Chondrocyte (in vitro differentiated cells): ENCODE results near the gene GNG12. TPM values are rescaled to one million over a fixed set of nuclear protein-coding genes. Genes with fewer than 3 reads are reported as not detected.
A peak's percentile ranks its signal among the peaks of the same experiment; 100 is the strongest.

ENCODE experiments used
- DNase-seq: peaks from one replicate; pipeline ENCODE4 v3.0.0; 2021; ENCODE audit warnings: mixed read lengths, low spot score
- H3K27ac Mint-ChIP-seq: one replicate; pipeline ENCODE4 v1.8.0; 2021; ENCODE audit warnings: mild to moderate bottlenecking, moderate library complexity, mixed read lengths; ENCODE audit not compliant: unreplicated experiment
- H3K27me3 Mint-ChIP-seq: 2 replicates; pipeline ENCODE4 v1.8.0; 2021; ENCODE audit warnings: low read depth, mixed read lengths
- H3K36me3 Mint-ChIP-seq: 2 replicates; pipeline ENCODE4 v1.8.0; 2021; ENCODE audit warnings: low read depth, mixed read lengths
- H3K4me1 Mint-ChIP-seq: 2 replicates; pipeline ENCODE4 v1.8.0; 2021; ENCODE audit warnings: low read depth, mild to moderate bottlenecking, mixed read lengths
- H3K4me3 Mint-ChIP-seq: one replicate; pipeline ENCODE4 v1.8.0; 2021; ENCODE audit warnings: mild to moderate bottlenecking, moderate library complexity, mixed read lengths; ENCODE audit not compliant: unreplicated experiment
- H3K9me3 Mint-ChIP-seq: 2 replicates; pipeline ENCODE4 v1.8.0; 2021; ENCODE audit warnings: low read depth, mixed read lengths
- total RNA-seq: library from RNA; stranded (reverse); gene quantifications from 3 replicates; pipeline ENCODE4 v1.2.1, GENCODE V29; 2021
- TF ChIP-seq, protein P1 (sequence below): fragments of 200-600 bp; sonication (generic); IDR thresholded peaks from 2 replicates; pipeline ENCODE4 v1.5.0; 2021; ENCODE audit warnings: antibody characterized with exemption, mild to moderate bottlenecking, moderate library complexity

GNG12 gene
- total RNA-seq, 1 donor from 2014 or later, result 91.5 TPM

DNA sequence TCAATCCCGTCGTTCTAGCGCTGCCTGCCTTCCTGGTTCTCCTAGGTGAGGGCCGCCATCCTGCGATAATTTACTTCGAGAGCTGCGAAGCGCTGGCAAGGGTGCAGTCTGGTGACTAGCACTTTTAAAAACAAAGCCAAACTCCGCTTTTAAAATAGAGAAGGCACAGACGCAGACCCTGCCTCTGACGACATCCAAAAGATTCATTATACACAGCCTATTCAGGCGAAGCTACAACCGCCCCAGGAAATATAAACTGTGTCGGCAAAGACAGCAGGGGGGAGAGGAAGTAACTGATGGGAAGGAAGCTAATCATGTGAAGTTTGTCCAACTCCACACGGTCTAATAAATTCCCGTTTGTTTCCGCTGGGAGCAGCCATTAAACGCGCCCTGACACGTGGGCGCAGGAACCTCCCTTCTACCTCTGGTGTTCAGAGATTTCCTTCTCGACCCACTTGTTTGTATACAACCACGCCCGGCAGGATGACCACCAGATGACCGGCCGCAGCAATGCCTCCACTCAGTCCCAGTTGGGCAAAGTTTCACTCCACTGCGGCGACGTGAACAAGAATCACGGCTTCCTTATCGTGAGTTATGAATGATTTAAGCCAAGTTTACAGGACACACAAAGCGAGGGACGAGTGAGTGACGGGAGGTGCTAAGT, 1.3 kb downstream of the GNG12 start:
- no peaks in the 10 kb centered on the region for H3K27me3 Mint-ChIP-seq
- DNase-seq, result no peak
- peaks cover 35% of the 10 kb centered on the region for H3K4me1 Mint-ChIP-seq
- no peaks in the 10 kb centered on the region for H3K36me3 Mint-ChIP-seq
- H3K27ac Mint-ChIP-seq, result peak overlapping the region; percentile 95
- H3K9me3 Mint-ChIP-seq, result no peaks in the 10 kb centered on the region
- peak overlapping the region; percentile 87 for H3K4me3 Mint-ChIP-seq
- TF ChIP-seq, protein P1, sequence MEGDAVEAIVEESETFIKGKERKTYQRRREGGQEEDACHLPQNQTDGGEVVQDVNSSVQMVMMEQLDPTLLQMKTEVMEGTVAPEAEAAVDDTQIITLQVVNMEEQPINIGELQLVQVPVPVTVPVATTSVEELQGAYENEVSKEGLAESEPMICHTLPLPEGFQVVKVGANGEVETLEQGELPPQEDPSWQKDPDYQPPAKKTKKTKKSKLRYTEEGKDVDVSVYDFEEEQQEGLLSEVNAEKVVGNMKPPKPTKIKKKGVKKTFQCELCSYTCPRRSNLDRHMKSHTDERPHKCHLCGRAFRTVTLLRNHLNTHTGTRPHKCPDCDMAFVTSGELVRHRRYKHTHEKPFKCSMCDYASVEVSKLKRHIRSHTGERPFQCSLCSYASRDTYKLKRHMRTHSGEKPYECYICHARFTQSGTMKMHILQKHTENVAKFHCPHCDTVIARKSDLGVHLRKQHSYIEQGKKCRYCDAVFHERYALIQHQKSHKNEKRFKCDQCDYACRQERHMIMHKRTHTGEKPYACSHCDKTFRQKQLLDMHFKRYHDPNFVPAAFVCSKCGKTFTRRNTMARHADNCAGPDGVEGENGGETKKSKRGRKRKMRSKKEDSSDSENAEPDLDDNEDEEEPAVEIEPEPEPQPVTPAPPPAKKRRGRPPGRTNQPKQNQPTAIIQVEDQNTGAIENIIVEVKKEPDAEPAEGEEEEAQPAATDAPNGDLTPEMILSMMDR, result peak; percentile 32

DNA sequence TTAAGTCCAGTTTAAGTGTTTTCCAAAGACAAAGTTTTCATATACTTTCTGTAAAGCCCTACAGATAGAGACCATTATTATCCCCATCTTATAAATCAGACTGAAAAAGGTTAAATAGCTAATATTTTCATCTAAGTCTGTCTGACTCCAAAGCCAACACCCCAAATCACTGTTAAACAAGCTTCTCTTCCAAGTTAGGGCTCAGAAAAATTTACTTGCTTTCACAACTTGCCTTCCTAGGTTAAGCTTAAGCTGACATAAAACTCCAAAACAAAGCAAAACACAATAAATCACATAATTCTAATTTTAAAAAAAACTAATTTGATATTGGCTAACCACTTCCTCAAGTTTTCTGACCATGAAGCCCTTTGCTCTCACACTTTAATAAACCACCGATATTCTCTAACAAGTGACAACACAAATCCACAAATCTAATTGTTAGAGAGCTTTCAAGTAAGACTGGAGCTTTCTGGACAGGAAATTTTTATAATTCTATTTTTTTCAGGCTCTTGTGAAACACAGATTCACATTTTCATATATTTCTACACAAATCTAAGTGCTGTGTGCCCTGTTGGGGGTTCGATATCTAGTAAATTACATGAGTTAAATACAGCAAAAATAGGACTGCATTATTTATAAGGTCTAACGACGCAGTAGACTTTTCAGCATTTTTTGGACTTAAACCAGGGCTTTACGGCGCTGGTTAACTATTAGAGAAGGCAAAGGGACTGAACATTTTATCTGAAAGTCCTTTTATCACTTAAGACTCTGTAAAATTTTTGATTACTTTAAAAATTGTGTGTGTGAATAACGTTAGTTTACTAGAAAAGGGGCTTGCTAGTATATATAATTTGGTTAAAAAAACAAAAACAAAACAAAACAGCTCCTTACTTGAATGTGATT, 2.1 kb downstream of the GNG12 start:
- Mint-ChIP-seq H3K36me3 (no peaks in the 10 kb centered on the region), H3K27me3 (no peaks in the 10 kb centered on the region), H3K4me3 (peak overlapping the region; percentile 87), H3K4me1 (peaks cover 35% of the 10 kb centered on the region), H3K9me3 (no peaks in the 10 kb centered on the region), H3K27ac (peak overlapping the region; percentile 95)
- DNase-seq, result no peak
- TF ChIP-seq, protein P1, result no peak

DNA sequence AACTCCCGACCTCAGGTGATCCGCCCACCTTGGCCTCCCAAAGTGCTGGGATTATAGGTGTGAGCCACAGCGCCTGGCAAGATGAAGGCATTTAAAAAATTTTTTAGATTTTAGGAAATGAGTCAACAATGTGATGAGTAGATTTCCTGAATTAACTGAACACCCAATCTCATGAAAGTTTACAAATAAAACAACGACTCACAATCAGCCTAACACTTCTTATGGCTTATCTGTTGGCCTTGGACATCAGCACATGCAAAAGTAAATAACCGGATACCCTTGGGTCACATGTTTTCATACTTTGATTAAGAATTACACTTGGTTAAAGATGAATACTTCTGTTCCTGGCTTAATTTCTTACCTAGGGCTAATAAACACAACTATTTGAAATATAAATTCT, 3.0 kb downstream of the GNG12 start:
- Mint-ChIP-seq H3K27ac (no peak overlapping the region), H3K4me3 (no peak overlapping the region), H3K36me3 (no peaks in the 10 kb centered on the region), H3K9me3 (no peaks in the 10 kb centered on the region), H3K4me1 (peaks cover 33% of the 10 kb centered on the region), H3K27me3 (no peaks in the 10 kb centered on the region)
- no peak for DNase-seq
- TF ChIP-seq, protein P1, result no peak

DNA sequence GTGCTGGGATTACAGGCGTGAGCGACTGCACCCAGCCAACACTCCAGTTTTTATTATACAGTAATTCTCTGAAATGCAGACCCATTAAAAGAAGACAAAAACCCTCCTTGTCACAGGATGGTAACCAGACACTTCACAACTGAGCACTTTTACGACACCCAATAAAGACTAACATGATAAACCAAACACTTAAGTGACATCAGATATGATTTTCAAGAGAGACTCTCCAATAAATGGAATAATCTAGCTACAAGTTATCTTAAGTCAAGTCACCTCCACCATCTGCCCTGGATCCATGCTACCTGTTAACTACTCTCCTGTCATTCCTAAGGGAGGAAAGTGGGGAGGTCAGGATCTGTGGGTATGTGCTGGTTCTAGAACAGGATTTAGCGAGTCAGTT, 5.6 kb downstream of the GNG12 start:
- Mint-ChIP-seq H3K27ac (no peak overlapping the region), H3K36me3 (no peaks in the 10 kb centered on the region), H3K27me3 (no peaks in the 10 kb centered on the region), H3K4me1 (peaks cover 34% of the 10 kb centered on the region), H3K9me3 (no peaks in the 10 kb centered on the region), H3K4me3 (no peak overlapping the region)
- TF ChIP-seq, protein P1, result no peak
- DNase-seq, result no peak

DNA sequence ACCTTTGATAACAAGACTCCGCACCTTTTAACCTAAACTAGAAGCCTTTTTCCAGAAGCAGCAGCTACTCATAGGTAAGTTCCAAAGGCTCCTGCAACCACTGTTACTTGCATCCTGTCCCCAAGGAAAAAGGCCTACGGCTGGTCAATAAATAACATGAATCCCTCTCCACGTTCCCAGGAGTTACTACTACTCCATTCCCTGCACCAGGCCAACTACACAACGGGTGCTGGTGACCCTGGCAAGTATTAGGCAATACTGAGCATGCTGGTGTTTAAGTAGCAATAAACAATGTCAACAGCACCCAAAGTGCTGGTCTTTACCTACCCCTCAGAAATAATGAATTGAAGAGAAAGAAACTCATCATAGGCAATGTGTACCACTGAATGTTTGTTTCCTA, 7.7 kb downstream of the GNG12 start:
- H3K4me1 Mint-ChIP-seq, result peaks cover 22% of the 10 kb centered on the region
- no peak overlapping the region for H3K27ac Mint-ChIP-seq

More for the DNA sequence above, 7.7 kb downstream of the GNG12 start:
- DNase-seq, result no peak
- TF ChIP-seq, protein P1, result no peak
- H3K4me3 Mint-ChIP-seq, result no peak overlapping the region
- H3K36me3 Mint-ChIP-seq, result no peaks in the 10 kb centered on the region
- H3K27me3 Mint-ChIP-seq, result no peaks in the 10 kb centered on the region
- H3K9me3 Mint-ChIP-seq, result no peaks in the 10 kb centered on the region
